GM12872 (cell line): ENCODE data around the gene NLGN1.

Experiments
- CTCF ChIP-seq: IDR thresholded peaks from 3 replicates; pipeline ENCODE4 v1.5.1; 2011; ENCODE audit warnings: low read depth, mild to moderate bottlenecking, low read length, moderate library complexity; ENCODE audit not compliant: insufficient read depth

Gene NLGN1

GRCh38 chr3:174000675-174001074 is 603.1 kb downstream of the NLGN1 start:
- no peak for TF ChIP-seq CTCF

GRCh38 chr3:174002543-174002942 is 605.0 kb downstream of the NLGN1 start:
- TF ChIP-seq CTCF: 0 out of 3 replicates have a peak, but pooled peaks have one; percentile 4

DNA sequence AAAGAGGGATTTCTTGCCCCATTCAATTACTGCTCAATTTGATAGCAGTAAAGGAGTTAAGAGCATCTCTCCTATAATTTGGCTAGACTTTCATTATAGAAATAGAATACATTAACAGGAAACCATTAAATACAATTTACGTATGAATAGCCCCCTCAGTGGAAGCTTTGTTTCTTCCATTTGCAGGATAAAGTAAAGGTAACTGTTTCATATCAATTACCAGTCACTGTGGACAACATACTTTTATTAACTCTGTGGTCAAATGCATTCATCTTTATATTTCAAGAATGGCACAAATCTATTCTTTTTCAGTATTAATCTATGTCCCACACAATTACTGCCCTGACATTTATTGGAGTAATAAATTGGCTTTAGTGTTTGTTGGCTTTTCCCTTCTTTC is 613.4 kb downstream of the NLGN1 start:
- no peak for TF ChIP-seq CTCF

- TF ChIP-seq CTCF: no peak
These were observed 618.6 kb downstream of the NLGN1 start for GRCh38 chr3:174016186-174016585.

DNA sequence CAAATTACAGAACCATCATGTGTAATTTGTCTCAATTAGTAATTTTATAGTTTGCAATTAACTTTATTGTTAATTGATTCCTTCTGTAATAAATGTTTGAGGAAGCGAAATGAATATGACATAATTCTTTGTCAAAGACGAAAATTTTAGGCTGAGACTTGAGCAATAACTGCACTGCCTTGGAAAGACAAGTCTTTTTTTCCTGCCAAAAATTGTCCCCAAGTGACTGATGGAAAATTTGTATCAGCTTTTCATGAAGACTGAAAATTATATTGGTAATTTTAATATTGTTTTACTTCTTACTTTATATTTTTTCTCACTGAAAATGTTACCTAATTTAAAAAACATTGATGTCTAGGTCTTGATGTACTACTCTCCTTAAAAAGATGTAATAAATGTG is 622.6 kb downstream of the NLGN1 start:
- no peak for TF ChIP-seq CTCF

- TF ChIP-seq CTCF: no peak
These were observed 625.9 kb downstream of the NLGN1 start for GRCh38 chr3:174023421-174023820.

DNA sequence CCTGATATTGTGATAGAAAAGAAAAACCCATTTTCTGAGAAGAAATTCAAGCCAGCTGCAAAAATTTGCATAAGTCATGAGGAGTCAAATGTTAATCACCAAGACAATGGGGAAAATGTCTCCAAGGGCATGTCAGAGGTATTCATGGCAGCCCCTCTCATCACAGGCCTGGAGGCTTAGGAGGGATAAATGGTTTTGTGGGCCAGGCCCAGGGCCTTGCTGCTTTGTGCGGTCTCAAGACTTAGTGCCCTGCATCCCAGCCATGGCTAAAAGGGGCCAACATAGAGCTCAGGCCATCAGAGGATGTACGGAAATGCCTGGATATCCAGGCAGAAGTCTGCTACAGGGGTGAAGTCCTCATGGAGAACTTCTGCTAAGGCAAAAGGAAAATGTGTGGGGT is 631.1 kb downstream of the NLGN1 start:
- no peak for TF ChIP-seq CTCF
